ENCODE results near the gene OR2AJ1.

DNA sequence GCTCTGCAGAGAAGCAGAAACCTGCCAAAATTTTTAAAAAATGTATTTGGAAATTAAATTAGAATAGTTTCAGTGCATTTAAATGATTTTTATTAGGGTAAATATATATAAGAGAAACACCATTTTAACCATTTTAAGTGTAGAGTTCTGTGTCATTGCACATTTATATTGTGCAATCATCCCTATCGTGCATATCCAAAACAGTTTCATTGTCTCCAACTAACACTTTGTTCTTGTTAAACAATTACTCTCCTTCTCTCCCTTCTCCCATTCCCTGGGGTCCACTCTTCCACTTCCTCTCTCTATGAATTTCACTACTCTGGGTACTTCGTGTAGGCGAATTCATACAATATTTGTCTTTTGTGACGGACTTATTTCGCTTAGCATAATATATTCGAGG is 17.9 kb downstream of the OR2AJ1 start:
- TF ChIP-seq POLR2A (IDR thresholded peaks at IDR 0.05; ENCODE audit: extremely low read depth, insufficient read length) (no peak), MYC (IDR thresholded peaks at IDR 0.05; ENCODE audit: low read depth, low read length) (no peak)
- TF ChIP-seq, protein P1, sequence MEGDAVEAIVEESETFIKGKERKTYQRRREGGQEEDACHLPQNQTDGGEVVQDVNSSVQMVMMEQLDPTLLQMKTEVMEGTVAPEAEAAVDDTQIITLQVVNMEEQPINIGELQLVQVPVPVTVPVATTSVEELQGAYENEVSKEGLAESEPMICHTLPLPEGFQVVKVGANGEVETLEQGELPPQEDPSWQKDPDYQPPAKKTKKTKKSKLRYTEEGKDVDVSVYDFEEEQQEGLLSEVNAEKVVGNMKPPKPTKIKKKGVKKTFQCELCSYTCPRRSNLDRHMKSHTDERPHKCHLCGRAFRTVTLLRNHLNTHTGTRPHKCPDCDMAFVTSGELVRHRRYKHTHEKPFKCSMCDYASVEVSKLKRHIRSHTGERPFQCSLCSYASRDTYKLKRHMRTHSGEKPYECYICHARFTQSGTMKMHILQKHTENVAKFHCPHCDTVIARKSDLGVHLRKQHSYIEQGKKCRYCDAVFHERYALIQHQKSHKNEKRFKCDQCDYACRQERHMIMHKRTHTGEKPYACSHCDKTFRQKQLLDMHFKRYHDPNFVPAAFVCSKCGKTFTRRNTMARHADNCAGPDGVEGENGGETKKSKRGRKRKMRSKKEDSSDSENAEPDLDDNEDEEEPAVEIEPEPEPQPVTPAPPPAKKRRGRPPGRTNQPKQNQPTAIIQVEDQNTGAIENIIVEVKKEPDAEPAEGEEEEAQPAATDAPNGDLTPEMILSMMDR (IDR thresholded peaks at IDR 0.05; ENCODE audit: low read depth, low read length) = no peak

All from NB4 (cell line).